Activated CD4-positive, CD25-positive, alpha-beta regulatory T cell treated with anti-CD3 and anti-CD28 coated beads, Interleukin-2, amount 50 U/mL, for 16 hours (primary cell): Measurements from ENCODE around the gene ZNF697.
"Not testable (repeated sequence)": the region's sequence is repeated elsewhere in the genome, so short reads cannot be mapped to it uniquely, and the experiment has no call there.

Source experiments
- DNase-seq: peaks from one replicate; pipeline ENCODE4 v3.0.0-alpha.2; 2020; ENCODE audit warnings: low read depth, low spot score

ZNF697 gene

DNA sequence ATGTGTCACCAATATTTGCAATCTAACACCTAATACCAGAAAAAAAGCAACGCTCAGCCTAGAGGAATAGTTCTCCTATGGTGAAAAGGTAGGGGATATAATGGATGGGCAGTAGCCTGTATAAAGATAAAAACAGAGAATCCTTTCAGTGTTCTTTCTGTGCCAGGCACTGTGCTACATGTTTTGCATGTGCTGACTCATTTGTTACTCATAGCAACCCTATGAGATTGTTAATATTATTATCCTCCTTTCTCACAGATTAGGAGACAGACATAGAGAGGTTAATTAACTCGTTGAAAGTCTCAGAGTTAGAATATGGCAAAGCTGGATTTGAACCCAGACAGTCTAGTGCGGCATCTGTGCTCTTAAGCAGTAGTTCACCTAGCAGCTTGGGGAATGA lies 45.3 kb downstream of the ZNF697 start:
- DNase-seq, result not testable (repeated sequence)

GRCh38 chr1:119602169-119602568 lies 45.9 kb downstream of the ZNF697 start:
- no peak for DNase-seq

GRCh38 chr1:119600976-119601375 lies 47.1 kb downstream of the ZNF697 start:
- no peak for DNase-seq

- no peak for DNase-seq
Observed at GRCh38 chr1:119600561-119600960, 47.5 kb downstream of the ZNF697 start.

DNA sequence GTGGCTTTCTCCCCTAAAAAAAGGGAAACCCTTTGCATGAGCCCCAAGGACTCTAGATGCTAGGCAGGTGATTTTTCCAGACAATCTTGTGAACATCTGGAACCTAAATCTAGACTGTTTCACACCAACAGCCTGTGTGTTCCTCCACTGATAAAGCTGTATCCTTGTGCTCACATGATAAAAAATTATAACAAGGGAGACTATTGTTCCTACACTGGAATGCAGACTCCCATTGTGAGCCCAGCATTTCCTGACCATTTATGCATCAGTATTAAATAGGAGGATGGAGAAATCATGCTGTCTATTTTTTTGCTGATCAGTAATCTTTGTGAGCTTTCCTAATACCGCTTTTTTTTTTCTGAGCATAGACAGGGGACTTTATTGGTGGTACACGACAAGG lies 52.5 kb downstream of the ZNF697 start:
- DNase-seq, result no peak

DNA sequence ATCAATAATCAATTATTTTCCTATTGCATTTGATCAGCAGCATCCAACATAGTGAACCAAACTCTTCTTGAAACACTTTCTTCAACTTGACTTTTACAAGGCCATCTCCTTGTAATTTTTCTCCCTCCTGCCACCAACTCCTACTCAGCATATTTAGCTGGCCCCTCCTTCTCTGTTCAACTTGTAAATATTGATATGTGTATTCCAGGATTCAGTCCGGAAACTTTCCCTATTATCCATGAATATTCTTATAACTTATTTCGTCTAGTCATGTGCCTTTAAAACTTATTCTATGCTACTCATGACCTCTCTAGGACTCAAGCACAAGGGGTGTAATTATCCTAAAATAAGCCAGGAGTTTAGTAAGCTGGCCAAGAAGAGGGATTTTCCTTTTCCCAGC lies 52.9 kb downstream of the ZNF697 start:
- no peak for DNase-seq

DNA sequence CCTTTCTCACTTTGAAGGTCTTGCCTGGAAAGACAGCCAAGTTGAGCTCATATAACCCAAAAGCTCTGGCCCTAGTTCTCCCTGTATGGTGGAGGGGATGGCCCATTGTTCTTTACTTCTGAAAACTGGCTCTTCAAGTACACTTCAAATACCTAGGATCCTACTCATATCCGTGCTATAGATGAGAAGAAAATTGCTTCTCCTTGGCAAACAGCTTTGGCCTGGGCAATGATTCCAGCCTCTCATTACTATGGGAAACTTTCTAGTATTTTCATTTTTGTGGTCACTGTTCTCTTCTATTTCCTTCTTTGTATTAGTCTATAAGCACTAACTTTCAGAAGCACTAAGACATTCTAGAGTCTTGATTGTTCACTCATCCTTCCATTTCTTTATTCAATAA lies 53.7 kb downstream of the ZNF697 start:
- no peak for DNase-seq

DNA sequence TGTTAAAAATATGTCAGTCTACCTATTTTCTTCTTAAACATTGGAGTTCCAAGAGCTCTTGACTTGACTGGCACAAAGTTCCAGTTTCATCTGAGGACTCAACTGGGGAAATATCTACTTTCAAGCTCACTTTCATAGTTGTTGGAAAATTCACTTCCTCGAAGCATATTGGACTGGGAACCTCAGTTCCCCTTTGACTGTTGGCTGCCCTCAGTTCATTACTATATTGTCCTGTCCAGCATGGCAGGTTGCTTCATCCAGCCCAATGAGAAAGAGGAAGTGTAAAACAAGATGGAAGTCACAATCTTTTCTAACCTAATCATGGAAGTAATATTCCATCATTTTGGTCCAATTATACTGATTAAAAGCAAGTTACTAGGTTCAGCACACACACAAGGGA lies 54.3 kb downstream of the ZNF697 start:
- DNase-seq, result no peak

DNA sequence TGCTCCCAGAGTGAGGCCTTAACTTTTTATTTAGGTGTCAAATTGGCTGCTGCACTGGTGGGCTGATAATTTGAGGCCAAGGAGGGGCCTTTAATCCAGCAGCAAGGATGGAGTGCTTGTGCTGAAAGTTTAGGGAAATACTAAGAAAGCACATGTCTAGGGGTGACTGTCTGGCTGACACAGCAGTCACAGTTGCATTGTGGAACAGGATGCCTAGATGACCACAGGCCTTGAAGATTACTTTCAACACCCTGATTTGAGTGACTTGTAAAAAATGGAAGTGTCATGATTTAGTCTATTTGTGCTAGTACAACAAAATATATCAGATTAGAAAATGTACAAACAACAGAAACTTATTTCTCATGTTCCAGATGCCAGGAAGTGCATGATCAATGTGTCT lies 57.7 kb downstream of the ZNF697 start:
- DNase-seq, result no peak

GRCh38 chr1:119588621-119589020 lies 59.4 kb downstream of the ZNF697 start:
- DNase-seq, result no peak

- no peak for DNase-seq
Observed at GRCh38 chr1:119587341-119587740, 60.7 kb downstream of the ZNF697 start.

DNA sequence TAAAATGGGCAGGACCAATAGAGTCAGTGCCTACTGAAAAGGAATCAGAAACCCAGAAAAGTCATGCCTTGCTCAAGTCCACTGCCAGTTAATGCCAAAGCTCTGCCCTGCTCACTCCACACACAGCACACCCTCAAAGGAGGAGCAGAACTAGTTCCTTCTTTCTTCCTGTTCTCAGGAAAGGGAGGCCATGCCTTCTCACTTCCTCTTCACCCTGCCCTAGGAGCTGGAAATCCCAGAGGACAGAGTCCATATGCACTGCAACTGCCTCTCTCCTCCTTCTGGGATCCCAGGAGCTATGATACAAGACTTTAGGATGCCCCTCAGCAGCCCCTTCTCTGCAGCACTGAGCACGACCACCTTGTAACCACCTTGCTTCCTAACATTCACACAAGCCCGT lies 62.3 kb downstream of the ZNF697 start:
- DNase-seq, result not testable (repeated sequence)

DNA sequence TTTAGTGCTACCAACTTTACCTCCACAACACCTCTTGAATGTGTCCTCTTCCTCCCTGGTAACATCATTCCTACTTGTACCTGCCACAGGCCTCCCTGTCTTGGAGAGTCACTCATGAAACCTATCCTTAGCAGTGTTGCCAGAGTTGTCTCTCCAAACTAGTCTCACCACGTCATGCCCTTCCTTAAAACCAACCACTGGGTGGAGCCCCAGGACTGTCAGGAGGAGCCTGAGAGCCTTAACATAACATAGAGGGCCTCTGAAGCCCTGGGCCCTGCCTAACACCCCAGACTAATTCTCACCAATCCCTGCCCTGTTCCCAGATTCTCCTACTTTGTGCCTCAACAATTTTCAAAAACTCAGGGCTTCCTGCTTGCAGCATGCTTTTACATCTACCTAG lies 65.3 kb downstream of the ZNF697 start:
- no peak for DNase-seq

DNA sequence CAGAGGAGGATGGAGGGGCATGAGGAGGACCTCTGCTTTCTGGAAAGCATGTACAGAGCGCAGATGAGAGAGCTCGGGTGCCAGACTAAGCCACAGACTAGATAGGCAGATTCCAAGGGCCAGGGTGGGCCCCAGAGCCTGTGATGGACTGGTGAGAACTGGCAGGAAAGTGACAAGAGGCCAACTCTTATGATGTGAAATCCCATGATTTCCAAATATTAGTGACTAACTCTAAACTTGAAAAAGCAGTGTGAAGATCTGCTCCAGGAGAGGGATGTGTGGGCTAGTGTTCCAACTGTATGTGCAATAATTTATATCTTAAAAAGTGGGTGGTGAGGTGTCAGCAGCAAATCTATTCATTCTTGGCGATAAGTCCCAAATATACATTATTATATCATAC lies 67.0 kb downstream of the ZNF697 start:
- not testable (repeated sequence) for DNase-seq

DNA sequence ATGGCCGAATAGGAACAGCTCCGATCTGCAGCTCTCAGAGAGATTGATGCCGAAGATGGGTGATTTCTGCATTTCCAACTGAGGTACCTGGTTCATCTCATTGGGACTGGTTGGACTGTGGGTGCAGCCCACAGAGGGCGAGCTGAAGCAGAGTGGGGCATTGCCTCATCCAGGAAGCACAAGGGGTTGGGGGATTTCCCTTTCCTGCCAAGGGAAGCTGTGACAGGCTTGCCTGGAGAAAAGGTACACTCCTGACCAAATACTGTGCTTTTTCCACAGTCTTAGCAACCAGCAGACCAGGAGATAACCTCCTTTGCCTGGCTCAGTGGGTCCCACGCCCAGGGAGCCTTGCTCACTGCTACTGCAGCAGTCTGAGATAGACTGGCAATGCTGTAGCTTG lies 74.2 kb downstream of the ZNF697 start:
- DNase-seq, result no peak

GRCh38 chr1:119569930-119570622 lies 78.0 kb downstream of the ZNF697 start:
- not testable (repeated sequence) for DNase-seq
